GM21515 (cell line): ENCODE measurements around the gene HERPUD2.
"Not testable (repeated sequence)": the region's sequence is repeated elsewhere in the genome, so short reads cannot be mapped to it uniquely, and the experiment has no call there.

Experiments
- ATAC-seq: cut with Tn5 transposase; IDR thresholded peaks from one replicate; pipeline ENCODE4 v1.9.1; 2021; ENCODE audit not compliant: unreplicated experiment

HERPUD2 gene

GRCh38 chr7:35681231-35682029, 13.5 kb downstream of the HERPUD2 start:
- ATAC-seq, result no peak

DNA sequence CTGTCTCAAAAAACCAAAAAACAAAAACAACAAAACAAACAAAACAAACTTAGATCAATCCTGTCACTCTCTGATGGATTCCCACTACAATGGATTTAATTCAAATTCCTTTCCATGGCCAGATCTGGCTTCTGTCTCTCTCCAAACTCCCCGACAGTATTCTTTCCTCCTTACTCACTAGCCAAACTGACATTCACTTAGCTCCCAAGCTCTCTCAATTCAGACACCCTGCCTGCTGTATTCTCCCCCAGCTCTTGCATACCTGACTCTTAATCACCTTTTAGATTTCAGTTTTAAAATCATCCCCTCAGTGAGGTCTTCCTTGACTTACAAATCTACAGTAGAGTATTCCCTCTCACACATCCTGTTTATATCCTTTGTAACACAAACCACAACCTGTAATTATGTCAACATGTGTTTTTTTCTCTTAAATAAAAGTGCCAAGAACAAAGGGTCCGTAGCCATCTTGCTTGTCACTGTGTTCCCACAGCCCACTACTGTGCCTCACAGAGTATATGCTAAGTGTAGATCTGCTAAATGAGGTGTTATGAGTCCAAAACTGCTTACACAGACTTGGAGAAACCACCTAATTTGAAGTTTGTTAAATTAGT, 14.4 kb downstream of the HERPUD2 start:
- no peak for ATAC-seq

GRCh38 chr7:35677582-35678356, 17.2 kb downstream of the HERPUD2 start:
- no peak for ATAC-seq

- ATAC-seq, result no peak
These were observed 18.7 kb downstream of the HERPUD2 start for GRCh38 chr7:35676211-35676610.

GRCh38 chr7:35670856-35671569, 23.9 kb downstream of the HERPUD2 start:
- ATAC-seq, result no peak

DNA sequence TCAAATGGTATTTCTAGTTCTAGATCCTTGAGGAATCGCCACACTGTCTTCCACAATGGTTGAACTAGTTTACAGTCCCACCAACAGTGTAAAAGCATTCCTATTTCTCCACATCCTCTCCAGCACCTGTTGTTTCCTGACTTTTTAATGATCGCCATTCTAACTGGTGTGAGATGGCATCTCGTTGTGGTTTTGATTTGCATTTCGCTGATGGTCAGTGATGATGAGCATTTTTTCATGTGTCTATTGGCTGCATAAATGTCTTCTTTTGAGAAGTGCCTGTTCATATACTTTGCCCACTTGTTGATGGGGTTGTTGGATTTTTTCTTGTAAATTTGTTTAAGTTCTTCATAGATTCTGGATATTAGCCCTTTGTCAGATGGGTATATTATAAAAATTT, 34.5 kb downstream of the HERPUD2 start:
- ATAC-seq, result not testable (repeated sequence)

DNA sequence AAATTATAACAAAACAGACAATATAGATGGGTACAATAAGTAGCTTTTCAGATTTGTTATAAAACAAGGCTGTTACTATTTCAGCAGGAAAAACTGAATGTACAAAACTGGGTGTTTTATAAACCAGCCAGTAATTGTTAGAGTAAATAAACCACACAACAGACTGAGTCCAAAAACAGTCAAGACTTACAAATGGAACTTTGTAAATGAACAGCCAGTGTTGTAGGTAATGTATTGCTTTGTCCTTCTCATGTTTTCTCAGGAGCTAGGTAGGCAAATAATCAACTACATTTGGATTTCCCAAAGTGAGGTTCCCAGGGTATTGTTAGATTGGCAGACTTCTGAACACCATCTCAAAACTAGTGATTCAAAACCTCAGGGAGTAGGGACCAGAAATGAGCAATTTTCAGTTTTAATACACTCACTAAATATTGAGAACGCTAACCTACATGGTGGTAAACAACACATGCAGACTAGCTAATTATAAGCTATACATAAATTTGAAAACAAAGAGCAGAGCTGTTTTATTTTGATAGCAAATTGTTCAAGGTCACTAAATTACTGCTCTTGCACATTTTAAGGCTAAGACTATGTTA, 36.2 kb downstream of the HERPUD2 start:
- peak; percentile 54 for ATAC-seq

DNA sequence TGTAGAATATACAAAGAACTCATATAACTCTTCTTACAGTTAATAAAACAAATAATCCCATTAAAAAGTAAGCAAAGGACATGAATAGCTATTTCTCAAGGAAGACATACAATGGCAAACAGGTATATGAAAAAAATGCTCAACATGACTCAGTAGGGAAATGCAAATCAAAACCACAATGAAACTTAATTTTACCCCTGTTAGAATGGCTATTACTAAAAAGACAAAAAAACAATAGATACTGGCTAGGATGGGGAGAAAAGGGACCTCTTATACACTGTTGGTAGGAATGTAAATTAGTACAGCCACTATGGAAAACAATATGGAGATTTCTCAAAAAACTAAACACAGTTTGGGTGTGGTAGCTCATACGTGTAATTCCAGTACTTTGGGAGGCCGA, 37.8 kb downstream of the HERPUD2 start:
- ATAC-seq, result no peak

GRCh38 chr7:35654558-35654957, 40.4 kb downstream of the HERPUD2 start:
- ATAC-seq, result not testable (repeated sequence)

DNA sequence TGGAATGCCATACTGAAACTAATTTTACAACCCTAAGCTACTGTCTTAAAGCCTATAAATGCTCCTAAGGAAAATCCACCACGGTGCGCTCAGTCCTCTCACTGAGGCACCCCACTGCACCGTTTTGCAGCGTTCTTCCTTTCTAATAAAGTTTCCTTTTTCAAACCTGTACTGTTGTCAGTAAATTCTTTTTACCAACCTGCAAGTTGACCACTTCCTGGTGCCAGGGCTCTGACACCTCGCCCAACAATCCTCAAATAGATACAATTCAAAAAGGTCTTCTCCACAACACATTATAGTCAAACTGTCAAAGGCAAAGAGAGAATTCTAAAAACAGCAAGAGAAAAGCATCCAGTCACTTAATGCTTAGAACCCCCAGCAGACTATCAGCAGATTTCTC, 42.8 kb downstream of the HERPUD2 start:
- ATAC-seq, result no peak

- ATAC-seq, result no peak
These were observed 44.2 kb downstream of the HERPUD2 start for GRCh38 chr7:35650751-35651150.

DNA sequence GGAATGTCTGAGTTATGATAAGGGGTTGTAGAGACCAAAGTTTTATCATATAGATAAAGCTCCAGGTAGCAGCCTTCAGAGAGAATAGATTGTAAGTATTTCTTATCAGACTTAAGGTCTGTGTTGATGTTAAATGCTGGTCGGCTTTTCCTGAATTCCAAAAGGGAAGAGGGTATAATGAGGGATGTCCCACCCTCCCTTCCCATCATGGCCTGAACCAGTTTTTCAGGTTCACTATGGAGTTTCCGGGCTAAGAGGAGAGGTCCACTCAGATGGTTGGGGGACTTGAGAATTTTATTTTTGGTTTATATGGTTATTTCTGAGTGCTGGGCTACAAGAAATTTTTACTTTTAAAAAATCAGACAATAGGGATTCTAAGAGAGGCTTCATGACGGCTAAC, 45.2 kb downstream of the HERPUD2 start:
- no peak for ATAC-seq

DNA sequence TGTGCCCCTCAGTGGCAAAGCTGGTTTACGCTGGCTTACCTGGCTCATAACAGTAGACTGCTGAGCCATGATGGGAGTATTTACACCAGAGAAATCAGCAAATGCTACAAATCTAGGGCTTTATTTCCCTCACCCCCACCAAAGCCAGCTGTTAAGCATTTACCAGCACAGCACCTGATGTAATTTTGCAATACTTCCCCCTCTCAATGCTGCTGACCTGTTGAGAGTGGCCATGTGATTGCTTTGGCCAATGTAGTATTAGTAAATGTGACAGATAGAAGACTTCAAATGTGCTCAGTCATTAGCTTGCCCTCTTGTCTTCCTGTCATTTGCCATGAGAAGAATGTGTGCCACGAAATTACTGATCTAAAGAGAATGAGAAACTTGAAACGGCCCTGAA, 46.6 kb downstream of the HERPUD2 start:
- ATAC-seq, result no peak

GRCh38 chr7:35647171-35647574, 47.8 kb downstream of the HERPUD2 start:
- ATAC-seq, result no peak

GRCh38 chr7:35646289-35647023, 48.5 kb downstream of the HERPUD2 start:
- no peak for ATAC-seq

GRCh38 chr7:35645691-35646090, 49.2 kb downstream of the HERPUD2 start:
- no peak for ATAC-seq

DNA sequence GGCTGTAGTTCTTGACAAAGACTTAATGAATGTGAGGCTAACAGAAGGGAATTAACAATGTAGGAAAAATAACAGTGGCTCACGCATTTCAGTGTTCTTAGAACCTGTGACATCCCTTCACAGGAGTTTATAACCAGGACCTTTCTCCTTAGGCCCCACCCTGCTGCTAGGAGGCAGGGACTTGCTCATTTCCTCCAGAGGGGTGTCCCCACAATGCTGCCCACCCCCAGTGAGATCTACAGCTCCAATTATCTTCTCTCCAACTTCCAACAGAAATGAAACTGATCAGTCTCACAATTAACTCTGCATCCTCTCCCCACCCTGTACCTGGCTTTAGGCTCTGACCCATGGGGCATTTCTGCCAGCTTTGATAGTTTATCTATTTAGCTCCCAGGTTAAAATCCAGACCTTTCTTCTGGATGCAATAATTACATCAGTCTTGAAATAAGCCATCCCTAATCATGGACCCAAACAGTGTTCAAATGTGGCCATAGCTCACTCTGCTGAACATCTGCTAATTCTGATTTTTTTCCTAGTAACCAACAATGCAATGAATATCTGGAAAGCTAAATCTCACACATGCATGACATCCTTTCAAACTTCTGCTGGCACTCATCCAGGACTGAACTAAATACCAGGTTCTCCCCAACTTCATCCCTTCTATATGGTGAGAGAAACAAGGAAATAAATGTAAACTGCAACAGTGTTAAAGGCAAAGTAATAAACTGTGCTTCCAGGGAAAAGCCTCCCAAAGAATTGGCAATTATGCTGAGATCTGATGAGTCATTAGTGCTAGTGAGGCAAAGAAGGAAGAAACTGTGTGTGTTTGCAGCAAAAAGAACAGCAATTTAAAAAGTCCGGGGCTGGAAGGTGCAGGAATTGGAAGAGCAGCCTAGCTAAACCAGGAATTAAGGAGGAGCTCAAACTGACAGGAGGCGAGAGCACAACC, 64.6 kb downstream of the HERPUD2 start:
- ATAC-seq, result no peak

- peak; percentile 94 for ATAC-seq
These were observed 70.4 kb downstream of the HERPUD2 start for GRCh38 chr7:35624299-35625186.
